GM21360 (cell line): Measurements from ENCODE around the gene SKIC2.
A peak's percentile ranks its signal among the peaks of the same experiment; 100 is the strongest.
"Not testable (repeated sequence)": the region's sequence is repeated elsewhere in the genome, so short reads cannot be mapped to it uniquely, and the experiment has no call there.

ENCODE experiments used
- ATAC-seq: cut with Tn5 transposase; IDR thresholded peaks from one replicate; pipeline ENCODE4 v1.9.1; 2021; ENCODE audit warnings: mild to moderate bottlenecking, moderate library complexity; ENCODE audit not compliant: unreplicated experiment

Gene SKIC2

DNA sequence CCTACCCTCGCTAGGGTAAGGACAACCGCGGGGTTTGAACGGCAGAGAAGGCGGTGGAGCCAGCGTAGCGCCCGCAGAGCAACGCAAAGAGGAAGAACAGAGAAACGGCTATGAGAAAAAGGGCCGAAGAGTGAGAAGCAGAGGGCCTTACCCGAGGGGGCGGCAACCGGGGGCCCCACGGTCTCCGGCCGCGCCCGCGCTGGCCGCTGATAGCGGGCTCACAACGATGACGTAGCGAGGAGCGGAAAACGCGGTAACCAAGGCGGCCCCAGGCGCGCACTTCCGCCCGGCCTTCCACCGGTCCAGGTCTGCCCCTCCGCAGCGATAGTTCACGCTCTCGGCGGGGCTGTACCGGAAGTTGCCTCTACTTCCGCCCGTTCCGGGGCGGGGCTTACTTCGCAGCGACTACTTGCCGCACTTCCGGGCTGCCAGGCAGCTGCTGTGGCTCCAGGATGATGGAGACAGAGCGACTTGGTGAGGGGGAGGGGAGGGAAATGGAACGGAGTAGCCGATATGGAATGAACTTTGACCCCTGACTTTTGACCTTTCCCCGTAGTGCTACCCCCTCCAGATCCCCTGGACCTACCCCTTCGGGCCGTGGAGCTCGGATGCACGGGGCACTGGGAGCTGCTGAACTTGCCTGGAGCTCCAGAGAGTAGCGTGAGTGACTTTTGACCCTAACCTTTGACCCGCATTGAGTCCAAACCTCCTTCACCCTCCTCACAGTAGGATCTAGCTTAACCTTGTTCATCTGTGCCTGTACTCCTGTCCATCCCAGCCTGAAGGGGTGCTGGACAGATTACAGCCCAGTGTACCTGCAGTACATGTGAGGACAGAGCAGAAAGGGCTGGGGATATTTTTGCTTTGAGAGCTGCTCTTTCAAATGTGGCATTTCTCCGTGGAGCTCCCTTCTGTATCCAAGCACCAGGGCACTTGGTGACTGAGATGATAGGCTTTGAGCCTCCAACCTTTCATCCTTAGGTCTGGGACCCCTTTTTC lies at the start of gene SKIC2, which contains the start of gene NELFE:
TSS of gene SKIC2 (plus strand) at position 435 of the 999 bp plus-strand sequence. CDS start at position 453, 18 bp downstream.
TSS of gene NELFE (minus strand) at position 231 of the 999 bp plus-strand sequence. CDS start 525 bp downstream, outside the sequence.
- peak; percentile 94 for ATAC-seq

GRCh38 chr6:31909298-31909697 lies 49.7 kb upstream of the SKIC2 start:
- not testable (repeated sequence) for ATAC-seq

GRCh38 chr6:31911826-31912585 lies 47.0 kb upstream of the SKIC2 start:
- no peak for ATAC-seq

DNA sequence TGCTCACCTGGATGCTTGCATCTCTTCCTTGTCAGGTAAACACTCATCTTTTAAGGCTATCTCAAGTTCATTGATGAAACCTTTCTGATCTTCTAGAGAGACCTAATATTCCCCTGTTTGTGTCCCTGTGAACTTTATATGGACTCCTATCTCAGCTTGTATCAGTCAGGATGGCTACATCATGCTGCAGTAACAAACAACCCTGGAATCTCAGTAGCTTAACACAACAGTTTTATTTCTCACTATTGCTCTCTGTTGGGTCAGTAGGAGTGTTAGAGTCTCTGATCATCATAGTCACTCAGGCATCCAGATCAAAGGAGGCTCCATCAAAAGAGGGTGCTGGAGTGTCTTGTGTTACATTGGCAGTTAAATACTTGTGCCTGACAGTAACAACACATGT lies 43.6 kb upstream of the SKIC2 start:
- ATAC-seq = no peak

DNA sequence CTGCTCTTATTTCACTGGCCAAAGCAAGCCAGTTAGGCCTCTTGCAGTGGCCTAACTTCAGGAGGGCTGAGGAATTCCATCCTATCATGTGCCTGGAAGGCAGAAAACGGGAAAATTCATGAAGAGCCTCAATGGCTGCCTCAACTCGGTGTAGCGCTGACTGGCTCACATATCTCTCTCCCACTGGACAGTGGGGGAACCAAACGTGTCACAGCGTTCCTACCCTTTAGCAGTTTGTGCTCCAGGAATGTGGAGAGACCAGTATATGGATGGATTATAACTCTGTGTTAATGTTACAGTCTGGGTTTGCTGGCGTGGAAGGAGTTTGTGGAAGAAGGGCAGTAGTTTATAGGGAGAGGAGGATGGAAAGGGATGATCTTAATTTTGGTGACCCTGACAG lies 43.2 kb upstream of the SKIC2 start:
- no peak for ATAC-seq

- no peak for ATAC-seq
Observed at GRCh38 chr6:31918069-31918720, 40.8 kb upstream of the SKIC2 start.

DNA sequence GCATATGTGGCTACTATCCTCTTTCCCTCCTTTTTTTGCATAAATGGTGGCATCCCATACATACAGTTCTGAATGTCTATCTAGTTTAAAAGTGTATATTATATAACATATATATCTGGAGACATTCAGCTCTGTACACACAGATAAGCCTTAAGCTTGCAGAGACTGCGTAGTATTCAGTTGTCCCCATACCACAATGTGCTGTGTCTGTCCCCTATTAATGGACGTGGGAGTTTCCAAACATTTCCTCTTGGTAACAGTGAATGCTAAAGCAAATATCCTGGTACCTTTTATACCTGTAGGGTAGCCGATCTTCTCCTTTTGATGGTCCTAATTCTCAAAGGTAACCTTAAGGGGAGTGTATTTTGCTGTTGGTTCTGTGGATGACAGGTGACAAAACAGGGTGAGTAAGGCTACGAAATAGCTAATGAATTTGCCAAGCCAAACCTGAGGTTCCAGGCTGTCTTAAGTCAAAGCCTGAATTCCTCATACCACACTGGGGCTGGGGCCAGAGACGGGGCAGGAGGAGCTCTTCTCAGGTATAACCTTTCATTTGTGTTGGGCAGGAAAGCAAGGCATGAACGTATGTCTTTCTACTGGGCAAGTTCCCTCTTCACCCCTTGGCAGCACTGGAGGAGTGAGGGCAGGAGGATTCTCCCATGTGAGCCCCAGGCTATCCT lies 39.2 kb upstream of the SKIC2 start:
- ATAC-seq = no peak

DNA sequence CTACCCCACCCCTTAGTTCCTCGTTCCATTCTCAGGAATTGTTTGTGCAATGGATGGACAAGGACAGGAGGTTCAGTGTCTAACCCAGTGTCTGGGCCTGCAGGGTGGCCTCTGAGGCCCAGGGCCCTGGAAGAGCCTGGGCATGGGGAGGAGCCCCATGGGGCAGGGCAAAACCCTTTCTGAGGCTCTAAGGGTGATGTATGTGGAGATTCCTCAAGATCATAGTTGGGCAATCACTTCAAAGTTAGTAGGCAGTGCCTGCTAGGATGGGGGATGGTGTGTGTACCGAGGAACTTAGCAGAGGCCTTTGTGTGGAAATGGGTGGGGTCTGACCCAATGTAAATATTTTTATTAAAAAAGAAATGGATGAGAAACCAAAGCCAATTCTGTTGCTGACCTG lies 38.2 kb upstream of the SKIC2 start:
- no peak for ATAC-seq

- no peak for ATAC-seq
Observed at GRCh38 chr6:31922942-31923341, 36.0 kb upstream of the SKIC2 start.

DNA sequence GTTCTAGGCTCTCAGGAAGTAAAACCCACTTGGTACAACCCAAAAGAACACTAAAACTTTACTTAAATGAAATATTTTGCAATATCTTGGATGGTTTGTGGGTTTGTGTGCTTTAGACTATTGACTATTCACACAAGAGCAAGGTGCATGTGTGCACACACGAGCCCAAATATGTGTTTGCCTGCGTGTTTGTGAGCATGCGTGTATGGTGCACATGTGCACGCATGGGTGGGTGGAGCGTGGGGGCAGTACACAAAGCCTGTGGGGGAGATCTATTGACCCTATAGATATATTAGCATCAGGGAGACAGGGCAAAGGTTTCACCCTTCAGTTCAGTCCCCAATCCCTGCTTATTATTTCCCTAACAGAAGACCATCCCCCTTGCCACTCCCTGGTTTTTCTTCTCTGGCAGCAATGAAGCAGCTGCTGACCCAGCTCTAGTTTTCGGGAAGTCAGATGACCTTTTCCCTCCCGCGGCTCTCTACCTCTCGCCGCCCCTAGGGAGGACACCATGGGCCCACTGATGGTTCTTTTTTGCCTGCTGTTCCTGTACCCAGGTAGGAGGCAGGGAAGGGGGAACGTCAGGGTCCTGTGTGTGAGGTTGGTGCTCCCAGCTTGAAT lies 31.6 kb upstream of the SKIC2 start, which contains the start of gene C2:
TSS of gene C2 (plus strand) at position 476 of the 621 bp plus-strand sequence. CDS start at position 512, 36 bp downstream.
- ATAC-seq = no peak

GRCh38 chr6:31927863-31928671 lies 30.9 kb upstream of the SKIC2 start:
- no peak for ATAC-seq

DNA sequence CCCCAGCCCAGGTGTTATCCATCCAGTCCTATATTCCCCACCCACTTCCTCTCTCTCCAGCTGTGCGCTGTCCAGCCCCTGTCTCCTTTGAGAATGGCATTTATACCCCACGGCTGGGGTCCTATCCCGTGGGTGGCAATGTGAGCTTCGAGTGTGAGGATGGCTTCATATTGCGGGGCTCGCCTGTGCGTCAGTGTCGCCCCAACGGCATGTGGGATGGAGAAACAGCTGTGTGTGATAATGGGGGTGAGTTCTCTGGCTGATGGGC lies 30.4 kb upstream of the SKIC2 start:
- ATAC-seq = no peak

DNA sequence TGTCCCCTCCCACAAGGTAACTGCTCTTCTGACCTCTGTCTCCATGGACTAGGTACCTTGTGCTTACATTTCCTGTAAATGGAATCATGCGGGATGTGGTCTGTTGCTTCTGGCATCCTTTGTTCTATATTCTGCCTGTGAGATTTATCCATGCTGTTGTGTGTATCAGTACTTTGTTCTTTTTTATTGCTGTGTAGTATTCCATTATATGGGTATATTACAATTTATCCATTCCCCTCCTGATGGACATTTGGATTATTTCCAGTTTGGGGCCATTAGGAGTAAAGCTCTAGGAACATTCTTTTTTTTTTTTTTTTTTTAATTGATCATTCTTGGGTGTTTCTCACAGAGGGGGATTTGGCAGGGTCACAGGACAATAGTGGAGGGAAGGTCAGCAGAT lies 28.0 kb upstream of the SKIC2 start:
- no peak for ATAC-seq

- ATAC-seq = not testable (repeated sequence)
Observed at GRCh38 chr6:31932137-31932536, 26.8 kb upstream of the SKIC2 start.

DNA sequence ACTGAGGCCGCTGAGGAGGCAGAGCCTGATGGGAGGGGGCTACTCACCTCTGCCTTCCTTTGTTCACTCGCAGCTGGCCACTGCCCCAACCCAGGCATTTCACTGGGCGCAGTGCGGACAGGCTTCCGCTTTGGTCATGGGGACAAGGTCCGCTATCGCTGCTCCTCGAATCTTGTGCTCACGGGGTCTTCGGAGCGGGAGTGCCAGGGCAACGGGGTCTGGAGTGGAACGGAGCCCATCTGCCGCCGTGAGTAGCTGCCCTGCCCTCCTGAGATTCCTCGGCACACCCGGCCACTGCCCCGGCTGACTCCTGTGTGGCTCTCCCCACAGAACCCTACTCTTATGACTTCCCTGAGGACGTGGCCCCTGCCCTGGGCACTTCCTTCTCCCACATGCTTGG lies 25.4 kb upstream of the SKIC2 start:
- no peak for ATAC-seq

DNA sequence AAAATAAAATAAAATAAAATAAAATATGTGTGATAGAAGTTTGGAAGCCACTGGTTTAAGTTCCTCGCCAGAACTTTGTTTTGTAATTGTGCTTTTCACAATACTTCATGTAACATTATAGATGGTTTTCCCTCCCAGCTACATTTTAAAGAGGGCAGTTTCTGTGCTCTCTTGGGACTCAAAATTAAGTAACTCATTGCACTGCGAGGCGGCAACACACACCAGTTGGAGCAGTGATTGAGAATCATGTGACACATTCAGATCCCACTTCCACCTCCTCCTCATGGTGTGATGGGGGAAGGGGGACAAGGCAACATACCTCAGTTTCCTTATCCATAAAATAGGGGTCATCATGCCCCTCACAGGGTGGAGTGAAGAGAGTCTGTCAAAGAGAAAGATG lies 24.0 kb upstream of the SKIC2 start:
- no peak for ATAC-seq

- no peak for ATAC-seq
Observed at GRCh38 chr6:31935823-31936222, 23.2 kb upstream of the SKIC2 start.

DNA sequence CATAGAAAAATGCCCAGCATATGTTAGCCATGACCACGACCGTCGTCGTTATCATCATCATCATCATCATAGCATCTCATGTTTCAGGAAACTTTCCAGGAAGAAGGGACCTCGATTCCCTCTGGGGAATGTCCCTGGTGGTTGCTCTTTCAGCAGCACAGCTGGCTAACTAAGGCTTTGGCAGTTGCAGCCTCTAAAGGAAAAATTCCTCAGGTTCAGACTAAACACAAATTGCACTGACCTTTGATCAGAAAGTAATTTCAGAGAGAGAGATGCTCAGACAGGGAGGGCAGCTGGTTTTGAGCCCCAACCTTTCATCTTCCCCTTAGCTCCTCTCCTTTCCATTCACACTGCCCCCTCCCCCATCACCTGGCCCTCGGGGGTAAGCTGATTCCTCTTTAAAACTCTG lies 18.7 kb upstream of the SKIC2 start:
- ATAC-seq = no peak

DNA sequence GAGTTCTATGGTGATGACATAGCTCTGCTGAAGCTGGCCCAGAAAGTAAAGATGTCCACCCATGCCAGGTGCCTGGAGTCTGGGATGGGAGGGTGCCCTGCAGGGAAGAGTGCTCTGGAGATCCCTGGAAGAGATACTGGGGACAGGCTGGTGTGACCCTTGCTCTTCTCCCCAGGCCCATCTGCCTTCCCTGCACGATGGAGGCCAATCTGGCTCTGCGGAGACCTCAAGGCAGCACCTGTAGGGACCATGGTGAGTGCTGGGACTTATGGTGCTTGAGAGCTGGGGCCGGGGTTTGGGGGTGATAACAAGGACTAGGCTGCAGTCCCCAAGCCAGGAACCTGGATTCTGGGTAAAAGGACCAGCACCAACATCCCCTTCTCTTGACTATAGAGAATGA lies 15.2 kb upstream of the SKIC2 start:
- ATAC-seq = no peak

DNA sequence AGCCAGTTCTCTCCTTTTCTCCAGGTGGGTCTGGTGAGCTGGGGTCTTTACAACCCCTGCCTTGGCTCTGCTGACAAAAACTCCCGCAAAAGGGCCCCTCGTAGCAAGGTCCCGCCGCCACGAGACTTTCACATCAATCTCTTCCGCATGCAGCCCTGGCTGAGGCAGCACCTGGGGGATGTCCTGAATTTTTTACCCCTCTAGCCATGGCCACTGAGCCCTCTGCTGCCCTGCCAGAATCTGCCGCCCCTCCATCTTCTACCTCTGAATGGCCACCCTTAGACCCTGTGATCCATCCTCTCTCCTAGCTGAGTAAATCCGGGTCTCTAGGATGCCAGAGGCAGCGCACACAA lies 13.8 kb upstream of the SKIC2 start:
- ATAC-seq = no peak
